ENCODE results near the gene FAAP100. TPM values are rescaled to one million over a fixed set of nuclear protein-coding genes. Genes with fewer than 3 reads are reported as not detected.

The FAAP100 gene
- total RNA-seq, 4 donors from 2014 or later = 19.4 to 34.3 (median 28.4) TPM

- DNase-seq (ENCODE audit: low spot score in 2 of 2) = no peak
- intact Hi-C loops (cut with DNase I; ENCODE audit: low total_unique reads) = loop anchor here (10.0 kb wide), 1 partner anchor 484 kb away; no protein-coding TSS in a partner anchor
- TF ChIP-seq CTCF (IDR thresholded peaks at IDR 0.05) (no peak), POLR2A (IDR thresholded peaks at IDR 0.05) (no peak)
- WGBS, 2 donors = 70 to 75% methylated on average over 38 to 52 of the region's 64 CpGs
- H3K4me3 ChIP-seq (ENCODE audit: low read depth, poor library complexity, severe bottlenecking) = no peak overlapping the region
Observed at GRCh38 chr17:81498953-81499600, 53.1 kb downstream of the FAAP100 start.

- H3K4me3 ChIP-seq (ENCODE audit: low read depth, poor library complexity, severe bottlenecking) = no peak overlapping the region
- intact Hi-C loops (cut with DNase I; ENCODE audit: low total_unique reads) = loop anchor here (10.0 kb wide), 1 partner anchor 480 kb away; no protein-coding TSS in a partner anchor
- TF ChIP-seq POLR2A (IDR thresholded peaks at IDR 0.05) = no peak
- TF ChIP-seq CTCF (IDR thresholded peaks at IDR 0.05) = no peak
- 39 to 45% methylated on average over 8 of the region's 8 CpGs for WGBS, 2 donors
- no peak for DNase-seq (ENCODE audit: low spot score in 2 of 2)
Observed at GRCh38 chr17:81494626-81495377, 57.4 kb downstream of the FAAP100 start.

GRCh38 chr17:81493198-81494038, 58.7 kb downstream of the FAAP100 start:
- 88 to 96% methylated on average over 15 to 16 of the region's 16 CpGs for WGBS, 2 donors
- no peak overlapping the region for H3K4me3 ChIP-seq (ENCODE audit: low read depth, poor library complexity, severe bottlenecking)
- intact Hi-C loops (cut with DNase I; ENCODE audit: low total_unique reads) = loop anchor here (10.0 kb wide), 1 partner anchor 479 kb away; no protein-coding TSS in a partner anchor
- no peak for DNase-seq (ENCODE audit: low spot score in 2 of 2)
- no peak for TF ChIP-seq POLR2A (IDR thresholded peaks at IDR 0.05)
- TF ChIP-seq CTCF (IDR thresholded peaks at IDR 0.05) = no peak

GRCh38 chr17:81492706-81493105, 59.4 kb downstream of the FAAP100 start:
- no peak overlapping the region for H3K4me3 ChIP-seq (ENCODE audit: low read depth, poor library complexity, severe bottlenecking)
- 88 to 90% methylated on average over 9 of the region's 9 CpGs for WGBS, 2 donors
- TF ChIP-seq CTCF (IDR thresholded peaks at IDR 0.05) (no peak), POLR2A (IDR thresholded peaks at IDR 0.05) (no peak)
- intact Hi-C loops (cut with DNase I; ENCODE audit: low total_unique reads) = loop anchor here (10.0 kb wide), 1 partner anchor 478 kb away; no protein-coding TSS in a partner anchor
- no peak for DNase-seq (ENCODE audit: low spot score in 2 of 2)

GRCh38 chr17:81492202-81492601, 60.0 kb downstream of the FAAP100 start:
- WGBS, 2 donors = 70 to 71% methylated on average over 18 of the region's 18 CpGs
- intact Hi-C loops (cut with DNase I; ENCODE audit: low total_unique reads) = loop anchor here (10.0 kb wide), 1 partner anchor 477 kb away; no protein-coding TSS in a partner anchor
- DNase-seq (ENCODE audit: low spot score in 2 of 2) = no peak
- no peak for TF ChIP-seq POLR2A (IDR thresholded peaks at IDR 0.05)
- TF ChIP-seq CTCF (IDR thresholded peaks at IDR 0.05) = no peak
- no peak overlapping the region for H3K4me3 ChIP-seq (ENCODE audit: low read depth, poor library complexity, severe bottlenecking)
